HAP-1 (cell line): Measurements from ENCODE around the gene PRR29.
"Not testable (repeated sequence)": the region's sequence is repeated elsewhere in the genome, so short reads cannot be mapped to it uniquely, and the experiment has no call there.

Source experiments
- DNase-seq, 2 experiments: peaks; one replicate each; pipeline ENCODE4 v3.0.0-alpha.2; 2016 to 2020; ENCODE audit warnings: low spot score in 2 of 2
- H3K27me3 ChIP-seq: fragments of 250-450 bp; sonication (Bioruptor Pico); 2 replicates; pipeline ENCODE4 v1.5.1; 2020; ENCODE audit warnings: low read depth, mild to moderate bottlenecking, moderate library complexity
- H3K36me3 ChIP-seq: fragments of 250-450 bp; sonication (Bioruptor Pico); replicated peaks from 2 replicates; pipeline ENCODE4 v1.5.1; 2020; ENCODE audit warnings: mild to moderate bottlenecking
- H3K4me1 ChIP-seq: fragments of 250-450 bp; sonication (Bioruptor Pico); 2 replicates; pipeline ENCODE4 v1.5.1; 2020; ENCODE audit warnings: mild to moderate bottlenecking
- H3K4me3 ChIP-seq: fragments of 250-450 bp; sonication (Bioruptor Pico); 2 replicates; pipeline ENCODE4 v1.5.1; 2020; ENCODE audit warnings: mild to moderate bottlenecking, moderate library complexity
- H3K9me3 ChIP-seq: fragments of 250-450 bp; sonication (Bioruptor Pico); 2 replicates; pipeline ENCODE4 v1.5.1; 2020; ENCODE audit warnings: mild to moderate bottlenecking, moderate library complexity
- in situ Hi-C: fragments of 300-500 bp; cut with MboI; formaldehyde crosslinking; loops from 3 replicates; pipeline ENCODE4 v1.14.3; 2020; ENCODE audit warnings: low sequenced_read_pairs, inconsistent platforms, mixed read lengths

Gene PRR29

DNA sequence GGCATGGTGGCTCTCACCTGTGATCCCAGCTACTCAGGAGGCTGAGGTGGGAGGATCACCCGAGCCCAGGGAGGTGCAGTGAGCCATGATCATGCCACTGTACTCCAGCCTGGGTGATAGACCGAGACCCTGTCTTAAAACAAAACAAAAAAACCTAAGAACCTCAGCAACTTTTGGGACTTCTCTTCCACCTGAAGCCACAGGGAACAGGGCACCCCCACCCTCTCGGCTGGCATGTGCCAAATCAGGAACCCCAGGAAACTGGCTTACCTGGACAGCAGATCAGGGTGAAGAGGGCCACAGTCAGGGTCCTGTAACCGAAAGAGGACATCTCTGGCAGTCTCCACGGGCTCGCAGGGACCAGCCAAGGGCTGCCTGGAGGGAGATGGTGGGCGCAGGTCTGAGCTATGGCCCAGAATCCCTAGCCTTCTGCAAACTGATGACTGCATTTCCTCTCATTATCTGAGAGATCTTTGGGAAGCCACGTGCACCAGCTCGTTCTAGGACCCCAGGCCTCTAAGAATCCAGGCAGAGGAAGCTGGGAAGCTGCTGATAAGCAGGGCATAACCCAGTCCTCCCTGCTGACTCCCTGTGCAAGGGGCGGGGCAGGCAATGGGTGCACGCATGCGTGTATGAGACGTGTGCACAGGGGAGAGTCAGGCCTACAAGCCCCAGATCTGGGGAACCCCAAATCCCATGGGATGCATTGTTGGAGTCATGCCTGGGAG, 8.4 kb downstream of the PRR29 start:
- Histone ChIP-seq H3K9me3 (no peaks in the 10 kb centered on the region), H3K36me3 (no peaks in the 10 kb centered on the region), H3K27me3 (no peaks in the 10 kb centered on the region), H3K4me1 (no peaks in the 10 kb centered on the region), H3K4me3 (no peak overlapping the region)
- no peak for DNase-seq
- in situ Hi-C loops: no loop called here

GRCh38 chr17:64007089-64007837, 9.1 kb downstream of the PRR29 start:
- H3K36me3 ChIP-seq, H3K27me3 ChIP-seq, H3K4me3 ChIP-seq, in situ Hi-C loops, H3K4me1 ChIP-seq, H3K9me3 ChIP-seq: not testable (repeated sequence)
- DNase-seq: peak in 1 of 2 experiments; percentile 1

DNA sequence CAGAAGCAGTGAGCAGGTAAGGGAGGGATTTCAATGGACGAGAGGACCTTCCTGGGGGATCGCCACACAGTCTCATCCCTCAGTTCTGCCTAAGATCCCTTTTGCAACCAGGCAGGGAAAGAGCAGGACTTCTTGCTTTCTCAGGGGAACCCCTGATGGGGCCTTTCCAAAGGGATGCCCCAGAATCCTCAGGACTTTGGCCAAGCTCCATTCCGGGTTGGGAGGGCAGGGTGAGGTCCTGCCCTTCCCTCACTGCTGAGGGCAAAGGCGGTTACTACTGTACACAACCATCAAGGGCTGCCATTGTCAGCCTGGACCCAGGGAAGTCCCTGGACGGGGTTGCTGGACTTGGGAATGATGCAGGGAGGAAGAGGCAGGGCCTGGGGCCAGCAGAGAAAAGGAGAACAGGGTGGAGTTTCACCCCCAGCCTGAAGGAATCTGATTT, 9.7 kb downstream of the PRR29 start:
- in situ Hi-C loops: no loop called here
- H3K9me3 ChIP-seq: no peaks in the 10 kb centered on the region
- DNase-seq: peak in 1 of 2 experiments; percentile 1

DNA sequence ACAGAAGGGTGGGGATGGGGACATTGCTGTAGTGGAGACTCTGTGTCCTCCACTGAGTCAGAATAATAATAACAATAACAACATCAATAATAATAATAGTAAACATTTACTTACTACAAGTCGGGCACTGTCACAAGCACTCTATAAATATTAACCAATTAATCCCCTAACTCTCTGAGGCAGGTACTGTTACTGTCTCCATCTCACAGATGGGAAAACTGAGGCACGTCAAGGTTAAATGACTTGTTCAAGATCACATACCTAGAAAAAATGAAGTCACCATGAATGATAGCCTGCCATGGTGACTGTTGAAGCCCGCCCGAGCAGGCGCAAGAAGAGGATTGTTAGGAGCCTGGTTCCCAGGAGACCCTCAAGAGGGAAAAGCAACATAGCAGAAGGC, 10.2 kb downstream of the PRR29 start:
- DNase-seq: no peak
- no peak overlapping the region for H3K4me3 ChIP-seq
- in situ Hi-C loops: no loop called here
- H3K36me3 ChIP-seq: no peaks in the 10 kb centered on the region
- H3K4me1 ChIP-seq: no peaks in the 10 kb centered on the region
- H3K27me3 ChIP-seq: no peaks in the 10 kb centered on the region
- H3K9me3 ChIP-seq: no peaks in the 10 kb centered on the region

More for the DNA sequence above, 9.7 kb downstream of the PRR29 start:
- Histone ChIP-seq H3K27me3 (no peaks in the 10 kb centered on the region), H3K4me3 (no peak overlapping the region), H3K36me3 (no peaks in the 10 kb centered on the region), H3K4me1 (no peaks in the 10 kb centered on the region)

- no peak for DNase-seq
- no peaks in the 10 kb centered on the region for H3K27me3 ChIP-seq
- H3K9me3 ChIP-seq: no peaks in the 10 kb centered on the region
- no peak overlapping the region for H3K4me3 ChIP-seq
- H3K36me3 ChIP-seq: no peaks in the 10 kb centered on the region
- H3K4me1 ChIP-seq: no peaks in the 10 kb centered on the region
- in situ Hi-C loops: no loop called here
These were observed 10.7 kb downstream of the PRR29 start for GRCh38 chr17:64008830-64009229.

DNA sequence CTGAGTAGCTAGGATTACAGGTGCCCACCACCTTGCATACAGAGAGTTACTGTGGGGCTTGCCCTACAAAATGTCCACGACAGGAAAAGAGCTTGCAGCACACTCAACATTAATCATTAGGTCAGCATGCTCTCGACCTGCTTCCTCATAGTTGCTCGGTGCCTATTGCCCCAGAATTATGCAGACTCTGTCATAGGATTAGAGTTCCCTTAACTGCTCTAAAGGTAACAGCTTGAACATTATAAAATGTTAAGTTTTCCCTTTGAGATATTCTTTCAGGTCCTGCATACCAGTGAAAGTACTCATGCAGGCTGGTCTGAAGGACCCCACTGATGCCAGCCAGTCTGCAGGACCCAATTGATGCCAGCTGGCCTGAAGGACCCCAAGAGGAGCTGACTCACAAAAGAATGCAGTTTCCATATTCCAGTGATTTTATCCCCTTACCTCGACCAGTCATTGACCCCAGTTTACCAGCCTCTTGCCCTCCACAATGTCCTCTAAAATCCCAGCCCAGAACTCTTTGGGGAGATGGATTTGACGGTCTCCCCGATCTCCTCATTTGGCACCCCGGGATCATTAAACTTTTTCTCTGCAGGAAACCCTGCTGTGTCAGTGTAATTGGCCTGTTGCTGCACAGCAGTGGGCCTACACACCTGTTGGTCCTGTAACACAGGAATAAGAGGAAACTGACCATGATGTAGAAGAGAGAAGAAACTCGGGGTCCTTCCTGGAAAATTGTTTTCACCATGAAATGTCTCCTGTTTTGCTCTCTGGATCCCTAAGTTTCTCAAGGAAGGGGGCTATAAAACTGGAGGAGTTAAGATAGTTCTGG, 11.6 kb downstream of the PRR29 start:
- no peak for DNase-seq
- Histone ChIP-seq H3K36me3 (no peaks in the 10 kb centered on the region), H3K27me3 (no peaks in the 10 kb centered on the region), H3K9me3 (no peaks in the 10 kb centered on the region), H3K4me3 (no peak overlapping the region), H3K4me1 (no peaks in the 10 kb centered on the region)
- in situ Hi-C loops: no loop called here

- H3K9me3 ChIP-seq: no peaks in the 10 kb centered on the region
- H3K4me3 ChIP-seq: no peak overlapping the region
- H3K27me3 ChIP-seq: no peaks in the 10 kb centered on the region; the same call in 1 of the 2 replicates
- DNase-seq: no peak
- H3K36me3 ChIP-seq: no peaks in the 10 kb centered on the region
- no peaks in the 10 kb centered on the region for H3K4me1 ChIP-seq
- in situ Hi-C loops: no loop called here
These were observed 17.3 kb downstream of the PRR29 start for GRCh38 chr17:64015447-64015846.

DNA sequence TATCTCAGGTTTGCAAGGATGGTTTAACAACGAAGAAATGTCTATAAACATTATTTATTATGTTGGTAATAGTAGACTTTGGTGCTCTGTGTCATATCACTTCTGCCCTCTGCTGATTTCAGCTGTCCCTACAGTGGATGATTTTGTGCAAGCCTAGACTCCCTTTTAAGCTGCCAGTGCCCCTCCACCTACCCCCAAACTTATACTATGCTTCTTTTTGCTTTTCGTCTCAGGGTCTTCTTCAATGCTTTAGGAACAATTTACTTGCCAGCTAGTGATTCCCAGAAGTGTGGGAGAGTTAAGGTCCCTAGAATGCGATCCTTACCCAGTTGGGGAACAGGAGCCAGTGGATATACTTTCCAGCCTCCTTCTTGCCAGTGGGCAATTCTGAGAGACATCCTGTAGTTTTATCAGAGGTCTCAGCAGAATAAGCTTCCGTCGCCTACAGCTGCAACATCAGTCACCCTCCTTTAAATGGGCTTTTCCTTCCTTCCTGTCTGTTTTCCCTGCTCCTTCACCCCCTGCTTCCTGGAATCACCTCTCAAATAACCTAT, 18.2 kb downstream of the PRR29 start:
- Histone ChIP-seq H3K36me3 (no peaks in the 10 kb centered on the region), H3K9me3 (no peaks in the 10 kb centered on the region), H3K27me3 (no peaks in the 10 kb centered on the region; the same call in 1 of the 2 replicates), H3K4me1 (no peaks in the 10 kb centered on the region), H3K4me3 (no peak overlapping the region)
- no peak for DNase-seq
- in situ Hi-C loops: no loop called here

DNA sequence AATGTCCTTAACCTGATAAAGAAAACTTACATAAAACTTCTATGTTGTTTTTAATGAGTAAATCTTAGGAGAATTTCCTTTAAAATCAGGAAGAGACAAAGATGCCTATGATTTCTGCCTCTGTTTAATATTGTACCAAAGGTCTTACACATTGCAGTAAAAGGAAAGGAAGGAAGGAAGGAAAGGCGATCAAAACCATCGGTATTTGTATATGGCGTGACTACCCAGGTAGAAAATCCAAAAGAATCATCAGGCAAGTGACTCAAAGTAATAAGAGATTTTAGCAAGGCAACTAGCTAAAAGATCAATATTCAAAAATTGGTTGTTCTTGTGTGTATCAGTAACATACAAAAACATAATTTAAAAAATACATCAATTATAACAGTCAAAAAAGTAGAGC, 18.8 kb downstream of the PRR29 start:
- Histone ChIP-seq H3K27me3 (no peaks in the 10 kb centered on the region; the same call in 1 of the 2 replicates), H3K9me3 (no peaks in the 10 kb centered on the region), H3K36me3 (no peaks in the 10 kb centered on the region), H3K4me1 (no peaks in the 10 kb centered on the region), H3K4me3 (no peak overlapping the region)
- no peak for DNase-seq
- in situ Hi-C loops: no loop called here

GRCh38 chr17:64017381-64017980, 19.3 kb downstream of the PRR29 start:
- no peaks in the 10 kb centered on the region for H3K9me3 ChIP-seq
- DNase-seq: no peak
- H3K36me3 ChIP-seq: no peaks in the 10 kb centered on the region
- no peak overlapping the region for H3K4me3 ChIP-seq
- no peaks in the 10 kb centered on the region for H3K4me1 ChIP-seq
- in situ Hi-C loops: no loop called here
- H3K27me3 ChIP-seq: no peaks in the 10 kb centered on the region; the same call in 1 of the 2 replicates

DNA sequence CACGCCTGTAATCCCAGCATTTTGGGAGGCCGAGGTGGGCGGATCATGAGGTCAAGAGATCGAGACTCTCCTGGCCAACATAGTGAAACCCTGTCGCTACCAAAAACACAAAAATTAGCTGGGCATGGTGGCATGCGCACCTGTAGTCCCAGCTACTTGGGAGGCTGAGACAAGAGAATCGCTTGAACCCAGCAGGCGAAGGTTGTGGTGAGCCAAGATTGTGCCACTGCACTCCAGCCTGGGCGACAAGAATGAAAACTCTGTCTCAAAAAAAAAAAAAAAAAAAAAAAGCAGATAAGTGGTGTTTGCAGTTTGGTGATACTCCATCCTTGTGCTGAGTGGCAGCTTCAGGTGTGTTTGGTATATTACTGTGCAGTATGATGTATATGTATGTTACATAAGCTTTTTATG, 21.4 kb downstream of the PRR29 start:
- in situ Hi-C loops, H3K36me3 ChIP-seq, H3K27me3 ChIP-seq, H3K9me3 ChIP-seq, DNase-seq, H3K4me3 ChIP-seq, H3K4me1 ChIP-seq: not testable (repeated sequence)

DNA sequence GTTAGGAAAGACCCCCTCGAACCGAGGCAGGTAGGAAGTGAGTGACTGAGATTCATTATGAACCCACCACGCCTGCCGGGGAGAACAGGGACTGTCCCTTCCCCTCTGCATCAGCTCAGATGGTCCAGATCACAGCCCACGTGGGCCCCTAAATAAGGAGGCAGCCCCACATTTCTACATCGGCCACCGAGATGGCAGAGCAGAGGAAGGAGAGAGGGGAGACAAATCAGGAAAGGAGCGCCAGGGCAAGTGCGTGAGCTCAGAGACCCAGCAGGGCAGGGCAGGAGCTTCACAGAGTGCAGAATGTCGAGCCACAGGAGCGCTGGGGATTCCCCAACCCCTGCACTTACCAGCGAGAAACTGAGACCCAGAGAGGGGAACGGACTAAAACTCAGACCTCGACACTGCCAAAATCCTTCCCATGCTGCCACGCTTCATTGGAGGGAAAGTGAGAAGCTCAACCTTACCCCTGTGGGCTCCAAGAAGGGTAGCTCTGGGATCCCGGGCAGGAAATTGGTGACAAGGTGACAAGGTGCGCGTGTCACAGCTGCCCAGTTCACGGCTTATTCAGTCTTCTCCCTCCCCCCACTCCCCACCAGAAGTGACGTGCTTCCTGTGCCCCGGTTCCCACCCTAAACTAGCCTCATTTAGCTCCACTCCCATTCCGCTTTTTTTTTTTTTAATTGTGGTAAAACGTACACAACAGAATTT, 22.1 kb downstream of the PRR29 start, which contains the start of gene ICAM2:
TSS of gene ICAM2 (minus strand) at position 578 of the 711 bp plus-strand sequence. CDS start 13,942 bp downstream, outside the sequence.
- Histone ChIP-seq H3K4me3 (no peak within 1 kb of the TSS), H3K36me3 (no peaks in the 10 kb centered on the region), H3K9me3 (no peaks in the 10 kb centered on the region), H3K4me1 (no peaks in the 10 kb centered on the region), H3K27me3 (no peaks in the 10 kb centered on the region; the same call in 1 of the 2 replicates)
- in situ Hi-C loops: loop anchor here (5.0 to 10.0 kb wide), 2 partner anchors 115 to 267 kb away; partner anchors contain the start of gene ERN1
- no peak for DNase-seq
